C4-2B (cell line): ENCODE measurements around the gene HOXD1.

Experiments
- H3K27ac ChIP-seq: fragments of 450-650 bp; 2 replicates; pipeline ENCODE4 v1.5.1; 2017
- ZFX ChIP-seq: fragments of 450-650 bp; IDR thresholded peaks from 2 replicates; pipeline ENCODE4 v1.6.1; 2017
- TF ChIP-seq, protein P1 (sequence below): fragments of 450-650 bp; conservative IDR thresholded peaks from 2 replicates; pipeline ENCODE4 v1.5.1; 2017; ENCODE audit warnings: mild to moderate bottlenecking

Gene HOXD1

GRCh38 chr2:176165370-176166050 lies 23.0 kb upstream of the HOXD1 start:
- TF ChIP-seq, protein P1, sequence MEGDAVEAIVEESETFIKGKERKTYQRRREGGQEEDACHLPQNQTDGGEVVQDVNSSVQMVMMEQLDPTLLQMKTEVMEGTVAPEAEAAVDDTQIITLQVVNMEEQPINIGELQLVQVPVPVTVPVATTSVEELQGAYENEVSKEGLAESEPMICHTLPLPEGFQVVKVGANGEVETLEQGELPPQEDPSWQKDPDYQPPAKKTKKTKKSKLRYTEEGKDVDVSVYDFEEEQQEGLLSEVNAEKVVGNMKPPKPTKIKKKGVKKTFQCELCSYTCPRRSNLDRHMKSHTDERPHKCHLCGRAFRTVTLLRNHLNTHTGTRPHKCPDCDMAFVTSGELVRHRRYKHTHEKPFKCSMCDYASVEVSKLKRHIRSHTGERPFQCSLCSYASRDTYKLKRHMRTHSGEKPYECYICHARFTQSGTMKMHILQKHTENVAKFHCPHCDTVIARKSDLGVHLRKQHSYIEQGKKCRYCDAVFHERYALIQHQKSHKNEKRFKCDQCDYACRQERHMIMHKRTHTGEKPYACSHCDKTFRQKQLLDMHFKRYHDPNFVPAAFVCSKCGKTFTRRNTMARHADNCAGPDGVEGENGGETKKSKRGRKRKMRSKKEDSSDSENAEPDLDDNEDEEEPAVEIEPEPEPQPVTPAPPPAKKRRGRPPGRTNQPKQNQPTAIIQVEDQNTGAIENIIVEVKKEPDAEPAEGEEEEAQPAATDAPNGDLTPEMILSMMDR: no peak
- no peak for TF ChIP-seq ZFX
- no peak overlapping the region for H3K27ac ChIP-seq

DNA sequence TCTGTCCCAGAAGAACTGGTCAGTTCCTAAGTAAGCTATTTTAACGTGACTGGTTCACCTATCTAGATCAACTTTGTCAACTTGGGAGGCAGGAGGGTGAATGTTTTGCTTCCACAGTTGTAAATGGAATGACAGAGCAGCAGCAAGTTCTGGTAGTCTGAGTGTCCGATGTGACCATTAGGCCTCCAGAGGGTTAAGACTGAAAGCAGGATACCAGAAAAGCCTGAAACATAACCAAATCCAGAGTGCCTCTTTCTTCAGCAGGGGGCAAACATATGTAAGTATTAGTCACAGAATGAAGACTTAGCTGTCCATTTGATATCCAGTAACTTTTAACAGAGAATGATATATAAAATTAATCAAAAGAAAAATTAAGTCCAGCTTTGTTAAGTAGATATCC lies 22.2 kb upstream of the HOXD1 start:
- no peak overlapping the region for H3K27ac ChIP-seq
- TF ChIP-seq, protein P1: no peak
- no peak for TF ChIP-seq ZFX

- H3K27ac ChIP-seq: no peak overlapping the region
- no peak for TF ChIP-seq ZFX
- TF ChIP-seq, protein P1: no peak
These were observed 21.1 kb upstream of the HOXD1 start for GRCh38 chr2:176167398-176167797.

GRCh38 chr2:176169181-176169580 lies 19.3 kb upstream of the HOXD1 start:
- H3K27ac ChIP-seq: no peak overlapping the region
- no peak for TF ChIP-seq ZFX
- TF ChIP-seq, protein P1: no peak

DNA sequence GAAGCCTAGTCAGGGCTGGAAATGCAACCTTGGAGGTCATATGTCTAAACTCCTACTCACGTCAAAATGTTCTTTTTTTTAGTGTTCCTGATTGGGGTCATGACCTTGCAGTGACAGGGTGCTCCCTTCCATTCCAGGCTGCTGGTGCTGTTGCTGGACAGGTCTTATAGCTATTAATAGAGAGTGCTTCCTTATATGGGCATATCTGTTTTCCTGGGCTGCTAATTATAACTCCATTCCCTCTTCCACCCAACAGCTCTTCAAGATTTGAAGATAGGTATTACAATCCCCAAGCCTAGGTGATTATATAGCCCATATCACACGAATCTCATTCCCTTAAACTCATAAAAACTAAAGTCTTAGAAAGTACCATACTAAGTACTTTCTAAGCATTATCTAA lies 18.8 kb upstream of the HOXD1 start:
- H3K27ac ChIP-seq: no peak overlapping the region
- TF ChIP-seq ZFX: no peak
- TF ChIP-seq, protein P1: no peak

GRCh38 chr2:176170602-176171305 lies 17.7 kb upstream of the HOXD1 start:
- no peak overlapping the region for H3K27ac ChIP-seq
- TF ChIP-seq, protein P1: no peak
- no peak for TF ChIP-seq ZFX

GRCh38 chr2:176171351-176172006 lies 17.0 kb upstream of the HOXD1 start:
- TF ChIP-seq, protein P1: no peak
- no peak for TF ChIP-seq ZFX
- H3K27ac ChIP-seq: no peak overlapping the region
